ENCODE measurements around the gene SFRP5. TPM values are rescaled to one million over a fixed set of nuclear protein-coding genes. Genes with fewer than 3 reads are reported as not detected.
A peak's percentile ranks its signal among the peaks of the same experiment; 100 is the strongest.

Gene SFRP5
- total RNA-seq, 1 experiment from 2014 or later = not detected

DNA sequence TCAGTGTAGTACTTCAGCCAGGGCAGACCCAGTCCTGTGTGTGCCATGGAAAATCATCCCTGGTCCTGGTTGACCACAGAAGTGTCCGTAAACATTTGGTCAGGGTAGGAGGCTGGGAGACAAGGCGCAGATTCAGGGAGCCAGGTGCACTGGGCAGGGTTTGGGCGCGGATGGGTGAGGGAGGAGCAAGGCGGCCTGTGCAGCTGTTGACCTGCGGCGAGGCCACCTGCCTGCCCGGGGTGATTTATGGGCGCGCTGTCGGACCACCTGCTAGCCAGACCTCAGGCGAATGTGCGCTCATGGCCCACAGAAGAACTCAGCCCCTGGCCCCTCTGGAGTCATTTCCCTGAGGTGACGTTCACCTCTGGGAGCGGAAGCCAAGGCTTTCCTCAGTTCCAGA, 6.6 kb downstream of the SFRP5 start:
- no peak for DNase-seq (ENCODE audit: low spot score)

DNA sequence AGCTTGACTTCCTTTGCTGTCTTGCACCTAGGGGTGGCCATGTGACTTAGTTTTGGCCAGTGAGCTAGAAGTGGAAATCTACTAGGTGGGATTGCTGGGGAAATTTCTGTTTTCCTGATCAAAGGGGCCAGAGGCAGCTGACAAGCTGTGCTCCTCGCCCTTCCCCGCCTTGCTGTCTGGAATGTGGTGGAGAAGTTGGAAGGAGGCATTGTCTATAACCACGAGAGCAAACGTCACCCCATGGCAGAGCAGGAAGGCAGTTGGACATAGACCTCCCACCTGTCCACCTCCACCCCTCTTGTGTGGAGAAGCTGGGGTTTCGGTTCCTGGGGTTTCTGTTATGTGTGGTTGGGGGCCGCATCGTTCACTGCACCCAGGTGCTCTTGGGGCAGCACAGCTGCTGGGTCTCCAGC, 7.3 kb downstream of the SFRP5 start:
- DNase-seq (ENCODE audit: low spot score) = no peak

DNA sequence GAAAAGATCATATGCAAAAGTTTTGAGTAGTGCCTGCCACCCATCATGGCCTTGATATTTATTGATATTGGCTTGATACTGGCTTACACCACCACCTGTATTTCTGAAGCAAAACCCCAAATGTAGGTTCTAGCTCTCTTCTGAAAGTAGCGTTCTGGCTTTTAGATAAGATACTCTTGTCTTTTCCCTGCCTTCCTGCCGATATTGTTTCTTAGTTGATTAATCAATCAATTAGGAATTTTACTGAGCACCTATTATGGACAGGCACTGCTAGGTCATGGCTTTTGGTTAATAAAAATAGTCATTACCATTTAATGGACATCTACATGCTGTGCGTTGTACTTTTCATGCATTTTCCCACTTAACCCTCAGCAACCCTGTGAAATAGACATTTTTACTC, 7.9 kb downstream of the SFRP5 start:
- DNase-seq (ENCODE audit: low spot score) = no peak

DNA sequence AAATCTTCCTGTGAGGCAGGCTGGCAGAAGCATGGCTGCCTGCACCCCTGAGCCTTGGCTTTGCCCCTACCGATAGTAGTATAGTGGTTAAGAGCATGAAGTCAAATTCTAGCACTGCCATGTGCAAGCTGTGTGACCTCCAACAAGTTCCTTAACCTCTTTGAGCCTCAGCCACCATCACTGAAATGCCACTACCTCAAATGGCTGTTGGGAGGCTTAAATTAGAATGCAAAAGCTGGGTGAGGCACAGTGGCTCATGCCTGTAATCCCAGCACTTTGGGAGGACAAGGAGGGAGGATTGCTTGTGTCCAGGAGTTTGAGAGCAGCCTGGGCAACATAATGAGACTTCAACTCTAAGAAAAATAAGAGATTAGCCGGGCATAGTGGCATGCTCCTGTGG, 8.4 kb downstream of the SFRP5 start:
- DNase-seq (ENCODE audit: low spot score) = no peak

DNA sequence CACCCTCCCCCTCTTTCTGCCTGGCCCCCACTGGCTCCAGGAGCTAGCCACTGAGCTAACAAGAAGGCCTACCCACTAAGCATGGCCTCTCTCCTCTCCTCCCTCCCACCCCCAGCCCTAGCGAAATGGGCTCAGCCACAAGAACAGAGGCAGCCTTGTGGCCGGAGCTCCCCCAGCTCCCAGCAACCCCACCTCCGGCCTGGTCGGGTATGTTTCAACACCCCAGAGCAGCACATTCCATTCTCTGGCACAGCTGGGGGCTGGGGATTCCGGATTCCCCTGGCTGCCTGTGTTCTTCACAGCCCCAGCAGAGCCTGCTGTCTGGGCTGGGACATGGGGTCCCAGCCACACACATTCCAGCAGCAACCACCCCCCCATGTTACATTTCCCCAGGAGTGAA, 9.0 kb downstream of the SFRP5 start:
- no peak for DNase-seq (ENCODE audit: low spot score)

DNA sequence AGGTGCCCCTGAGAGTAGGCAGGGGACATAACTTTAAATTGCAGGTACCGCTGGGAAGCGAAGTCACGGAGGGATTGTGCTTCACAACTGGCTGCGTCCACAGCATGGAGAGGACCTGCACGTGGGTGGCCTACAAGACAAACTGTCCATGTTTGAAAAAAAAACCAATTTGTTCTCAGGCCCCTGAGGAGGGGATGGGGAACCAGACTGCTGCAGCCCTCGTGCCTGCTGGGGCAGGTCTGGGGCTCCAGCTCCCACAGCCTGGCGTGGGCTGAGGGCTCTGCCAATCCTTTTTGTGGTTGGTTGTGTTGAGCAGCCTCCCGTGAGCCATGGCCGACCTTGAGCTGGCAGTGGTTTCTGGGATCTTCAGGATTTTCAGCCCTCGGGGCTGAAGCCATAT, 9.7 kb downstream of the SFRP5 start:
- no peak for DNase-seq (ENCODE audit: low spot score)

DNA sequence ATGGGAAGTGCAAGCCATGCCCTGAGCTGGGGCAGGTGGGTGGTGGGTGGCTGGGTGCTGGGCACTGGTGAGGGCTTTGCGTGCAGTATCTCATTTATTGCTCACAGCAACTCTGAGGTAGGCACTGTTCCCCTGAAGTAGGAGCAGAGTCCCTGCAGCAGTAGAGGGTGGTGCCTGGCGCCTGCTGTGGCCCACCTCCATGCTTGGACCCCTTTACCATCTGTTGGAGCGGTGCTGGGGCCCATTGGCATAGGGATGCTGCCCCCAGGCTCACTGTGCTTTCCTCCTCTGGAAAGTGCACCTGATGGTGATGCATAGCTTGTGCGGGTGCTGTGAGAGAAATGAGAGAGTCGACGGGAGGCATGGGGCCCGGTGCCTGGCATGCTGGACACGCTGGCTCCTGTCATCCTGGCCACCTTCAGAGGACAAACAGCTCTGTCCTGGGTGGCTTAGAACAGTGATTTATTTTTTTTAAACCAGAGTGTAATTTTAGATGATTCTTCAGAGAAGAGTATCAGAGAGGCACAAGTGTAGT, 10.4 kb downstream of the SFRP5 start:
- no peak for DNase-seq (ENCODE audit: low spot score)

DNA sequence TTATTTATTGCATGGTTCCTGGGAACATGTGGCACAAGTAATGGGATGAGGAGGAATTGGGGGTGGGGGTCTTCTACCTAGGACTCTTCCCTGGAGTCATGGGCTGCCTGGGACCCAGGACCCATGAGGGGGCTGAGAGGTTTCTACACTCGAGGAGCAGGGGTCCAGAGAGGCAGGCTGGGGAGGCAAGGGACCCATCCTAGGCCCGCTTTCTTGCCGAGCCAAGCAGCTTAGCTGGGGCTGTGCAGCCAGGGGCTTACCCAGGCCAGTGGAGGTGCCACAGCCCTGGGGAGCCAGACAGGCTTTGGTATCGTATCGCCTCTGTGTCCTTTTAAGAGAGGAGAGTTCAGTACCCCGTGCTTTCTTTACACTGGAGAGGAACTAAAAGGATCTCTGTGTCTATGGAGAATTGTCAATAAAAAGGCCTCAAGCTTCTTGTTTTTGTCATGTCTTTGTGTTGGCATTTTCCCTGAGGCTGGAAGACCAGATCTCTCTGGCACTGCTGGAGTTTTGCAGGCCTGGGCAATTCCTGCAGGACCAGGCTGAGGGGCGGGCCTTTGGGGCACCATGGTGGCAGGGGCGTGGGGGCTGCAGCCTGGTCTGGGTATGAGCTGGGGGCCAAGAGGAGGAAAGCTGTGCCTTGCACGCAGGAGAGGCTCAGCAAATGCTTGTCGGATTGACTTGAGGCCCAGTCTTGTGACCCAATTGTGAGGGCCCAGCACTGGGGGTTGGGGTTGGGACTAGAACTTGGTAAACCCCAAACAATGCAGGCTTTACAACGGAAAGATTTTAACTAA, 11.1 kb downstream of the SFRP5 start:
- DNase-seq (ENCODE audit: low spot score) = no peak

DNA sequence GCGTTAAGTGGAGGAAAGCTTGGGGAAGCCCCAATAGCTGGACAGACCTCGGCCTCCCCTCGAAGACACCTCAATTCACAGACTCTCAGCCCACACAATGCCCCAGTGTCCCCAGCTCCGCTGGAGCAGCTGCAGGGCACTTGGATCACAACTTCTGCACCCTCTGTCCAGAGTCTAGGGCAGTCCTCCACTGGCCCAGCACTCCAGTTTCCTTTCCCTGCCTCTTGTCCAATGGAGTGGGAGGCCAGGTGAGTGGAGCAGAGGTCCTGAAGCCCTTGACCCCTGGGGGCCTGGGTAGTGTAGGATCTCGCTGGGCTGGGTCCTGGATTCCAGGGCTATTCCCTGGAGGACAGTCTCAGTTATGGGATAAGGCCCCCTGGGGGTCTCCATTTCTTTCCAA, 11.9 kb downstream of the SFRP5 start:
- no peak for DNase-seq (ENCODE audit: low spot score)

DNA sequence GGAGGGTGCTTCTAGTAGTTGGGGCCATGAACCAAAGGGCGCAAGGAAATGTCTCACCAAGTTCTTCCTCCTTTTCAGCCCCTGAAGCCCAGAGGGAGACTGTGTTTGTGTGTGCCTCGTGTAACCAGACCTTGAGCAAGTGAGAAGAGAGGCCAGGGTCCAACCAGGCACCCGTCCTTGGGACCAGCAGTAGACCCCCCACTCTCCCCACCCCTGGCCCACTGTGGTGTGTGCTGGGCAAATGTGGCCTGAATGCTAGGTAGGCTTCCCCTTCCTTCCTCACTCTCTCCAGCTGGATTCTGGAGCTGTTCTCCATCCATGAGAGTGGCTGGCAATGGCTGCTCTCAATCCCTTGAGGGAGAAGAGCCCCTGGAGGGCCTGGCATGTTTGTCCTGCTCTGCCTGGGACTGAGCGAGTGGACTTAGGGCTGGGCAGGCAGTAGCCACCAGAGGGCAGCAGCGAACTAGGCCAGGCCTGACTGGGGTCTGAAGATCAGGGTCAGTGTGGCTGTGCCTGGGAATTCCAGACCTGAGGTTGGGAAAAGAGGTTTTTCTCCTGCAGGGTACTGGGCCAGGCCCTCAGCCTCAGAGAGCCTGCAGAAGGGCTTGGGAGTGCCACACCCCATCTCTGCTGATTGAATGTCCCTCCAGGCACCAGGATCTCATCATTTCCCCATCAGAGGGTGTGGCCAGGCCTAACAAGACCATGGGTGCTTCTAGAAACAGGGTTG, 12.5 kb downstream of the SFRP5 start:
- peak; percentile 60 for DNase-seq (ENCODE audit: low spot score)

DNA sequence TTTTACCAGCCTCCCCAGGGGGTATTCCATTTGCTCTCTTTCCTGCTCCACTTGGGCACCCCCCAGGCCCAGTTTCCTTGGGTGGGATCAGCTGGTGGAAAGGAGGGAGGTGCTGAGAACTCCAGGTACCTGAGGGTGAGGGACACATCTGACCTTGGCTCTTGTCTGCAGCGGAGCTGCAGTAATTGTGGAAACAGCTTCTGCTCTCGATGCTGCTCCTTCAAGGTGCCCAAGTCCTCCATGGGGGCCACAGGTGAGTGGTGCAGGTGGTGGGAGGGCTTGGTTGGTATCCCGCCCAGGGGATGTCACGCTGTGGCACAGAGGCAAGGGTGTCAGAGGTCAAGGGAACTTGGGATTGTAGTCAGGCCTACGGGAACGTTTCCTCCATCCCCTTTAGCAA, 14.3 kb downstream of the SFRP5 start:
- DNase-seq (ENCODE audit: low spot score) = no peak

DNA sequence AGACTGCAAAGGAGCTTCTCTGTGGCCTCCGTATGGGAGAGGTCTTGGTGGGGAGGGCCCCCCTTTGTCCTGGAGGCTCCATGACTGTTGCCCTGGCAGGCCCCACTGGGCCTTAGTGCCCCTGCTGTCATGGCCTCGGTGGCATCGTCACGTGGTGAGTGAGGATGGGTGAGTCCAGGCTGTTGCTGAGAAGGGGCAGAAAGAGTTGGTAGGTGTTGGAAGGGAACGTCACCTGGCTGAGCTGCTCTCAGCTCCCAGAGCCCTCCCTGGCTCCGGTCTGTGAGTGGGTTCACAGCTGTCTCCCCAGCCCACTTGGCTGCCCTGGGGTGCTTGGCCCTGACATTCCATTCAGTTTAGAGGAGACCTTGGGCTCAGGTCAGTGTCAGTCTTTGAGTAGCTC, 16.1 kb downstream of the SFRP5 start:
- no peak for DNase-seq (ENCODE audit: low spot score)

DNA sequence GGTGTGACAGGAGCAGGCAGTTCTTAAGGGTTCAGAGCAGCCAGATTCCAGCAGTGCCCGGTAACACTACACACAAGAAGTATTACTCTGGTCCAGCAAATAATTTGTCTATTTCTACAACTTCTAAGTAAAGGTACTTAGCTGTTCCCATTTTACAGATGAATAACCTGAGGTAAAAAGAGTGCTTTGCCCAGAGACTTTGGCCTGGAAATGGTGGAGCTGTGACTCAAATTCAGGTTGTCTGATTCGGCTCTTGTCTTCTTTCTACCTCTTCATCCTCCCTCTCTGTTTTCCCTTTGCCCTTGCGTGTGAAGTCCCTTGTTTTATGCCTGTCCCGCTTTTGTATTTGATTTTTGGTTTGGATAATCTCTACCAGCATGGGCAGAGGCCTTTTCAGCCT, 17.1 kb downstream of the SFRP5 start:
- no peak for DNase-seq (ENCODE audit: low spot score)

DNA sequence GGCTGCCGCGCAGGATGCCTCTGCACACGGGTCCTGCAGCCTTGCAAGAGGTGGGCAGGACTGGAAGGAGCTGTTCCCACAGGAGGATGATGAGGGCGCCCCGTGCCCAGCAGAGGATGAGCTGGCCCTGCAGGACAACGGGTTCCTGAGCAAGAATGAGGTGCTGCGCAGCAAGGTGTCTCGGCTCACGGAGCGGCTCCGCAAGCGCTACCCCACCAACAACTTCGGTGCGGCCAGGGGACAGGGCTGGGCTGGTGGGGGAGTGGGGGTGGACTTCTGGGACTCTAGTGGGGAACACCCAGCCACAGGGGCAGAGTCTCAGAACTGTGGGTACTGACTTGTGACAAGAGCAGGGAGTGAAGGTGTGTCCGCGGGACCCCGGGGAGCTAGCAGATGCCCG, 18.8 kb downstream of the SFRP5 start:
- no peak for DNase-seq (ENCODE audit: low spot score)

DNA sequence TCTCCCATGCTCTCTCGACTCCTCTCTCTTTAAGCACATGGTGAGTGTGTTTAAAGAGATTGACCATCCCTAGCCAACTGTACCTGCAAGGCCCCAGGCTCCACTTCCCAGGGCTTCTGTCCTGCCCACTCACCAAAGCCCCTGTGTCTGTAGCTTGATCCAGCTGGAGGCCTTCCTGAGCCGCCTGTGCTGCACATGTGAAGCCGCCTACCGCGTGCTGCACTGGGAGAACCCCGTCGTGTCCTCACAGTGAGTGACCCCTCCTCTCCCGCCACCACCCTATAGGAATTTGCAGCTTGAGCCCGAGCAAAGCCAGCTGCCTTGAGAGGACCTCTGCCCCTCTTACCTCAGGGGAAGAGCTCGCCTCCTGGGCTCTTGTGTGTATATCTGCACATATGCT, 23.7 kb downstream of the SFRP5 start:
- no peak for DNase-seq (ENCODE audit: low spot score)

DNA sequence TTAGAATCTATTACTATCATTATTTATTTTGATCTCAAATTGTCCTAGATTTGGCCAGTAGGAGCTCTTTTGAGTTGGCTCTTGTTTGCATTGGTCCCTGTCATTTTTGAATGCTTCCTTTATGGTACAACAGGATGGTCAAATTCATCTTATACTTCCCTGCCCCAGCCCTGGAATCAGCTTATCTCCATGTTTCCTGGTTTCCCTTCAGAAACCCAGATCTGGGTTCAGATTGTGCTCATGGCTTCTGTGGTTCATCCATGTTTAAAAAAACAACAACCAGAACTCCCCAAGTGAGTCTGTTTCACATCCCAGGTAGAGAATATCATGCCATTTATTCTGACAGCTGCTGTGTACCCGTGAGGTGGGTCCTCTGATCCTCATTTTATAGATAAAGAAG, 24.2 kb downstream of the SFRP5 start:
- no peak for DNase-seq (ENCODE audit: low spot score)

DNA sequence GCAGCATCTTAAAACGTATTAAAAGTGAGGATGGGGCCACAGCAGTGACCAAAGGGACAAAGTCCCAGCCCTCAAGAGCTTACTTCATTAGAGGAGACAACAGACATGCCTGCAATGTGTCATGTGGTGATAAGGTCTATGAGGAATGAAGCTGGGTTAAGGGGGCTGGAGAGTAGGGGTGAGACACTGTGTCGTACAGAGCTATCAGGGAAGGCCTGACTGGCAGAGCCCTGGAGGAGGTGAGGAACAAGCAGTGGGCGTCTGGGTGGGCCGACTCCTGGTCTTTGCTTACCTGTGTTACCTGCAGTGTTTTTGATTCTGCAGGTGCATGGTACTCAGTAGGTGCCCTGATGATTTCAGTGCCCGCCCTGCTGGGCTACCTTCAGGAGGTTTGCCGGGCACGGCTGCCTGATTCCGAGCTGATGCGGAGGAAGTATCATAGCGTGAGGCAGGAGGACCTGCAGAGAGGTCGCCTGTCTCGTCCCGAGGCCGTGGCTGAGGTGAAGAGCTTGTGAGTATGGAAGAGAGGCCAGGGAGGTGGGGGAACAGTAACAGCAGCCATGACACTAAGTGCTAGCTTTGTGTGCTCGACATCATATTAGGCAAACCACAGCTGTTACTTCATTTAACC, 27.3 kb downstream of the SFRP5 start:
- no peak for DNase-seq (ENCODE audit: low spot score)

DNA sequence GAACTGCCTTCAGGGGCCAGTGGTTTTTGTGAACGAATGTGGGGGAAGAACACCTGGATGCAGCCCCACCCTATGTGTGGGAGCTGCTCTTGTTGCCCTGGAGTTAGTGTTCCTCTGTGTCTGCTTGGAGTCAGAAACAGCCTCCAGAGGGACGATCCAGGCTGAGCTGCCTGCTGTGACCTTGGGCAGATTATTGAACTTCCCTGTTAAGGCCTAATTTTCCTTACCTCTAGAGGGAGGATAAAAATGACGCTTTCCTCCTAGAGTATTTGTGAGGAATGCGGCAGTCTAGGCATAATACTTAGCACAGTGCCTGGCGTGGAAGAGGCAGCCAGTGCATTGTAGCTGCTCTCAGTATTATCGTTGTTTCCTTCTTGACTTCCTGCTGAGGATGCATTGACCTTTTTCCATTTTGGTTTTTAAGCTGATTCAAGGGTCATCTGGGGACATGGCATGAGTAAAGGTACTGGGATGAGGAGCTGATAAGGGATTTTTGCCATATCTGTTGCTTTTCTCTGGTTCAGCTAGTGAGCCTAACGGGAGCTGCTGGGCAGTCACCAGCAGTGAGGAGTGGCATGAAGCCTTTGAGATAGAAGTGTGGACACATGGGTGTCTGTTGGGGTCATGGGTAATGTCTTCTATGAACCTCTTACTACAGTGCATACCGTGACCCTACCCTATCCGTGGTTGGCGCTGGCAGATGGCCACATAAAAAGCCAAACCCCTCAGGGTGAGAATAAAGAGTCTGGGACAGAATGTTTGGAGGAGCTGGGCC, 28.4 kb downstream of the SFRP5 start:
- DNase-seq (ENCODE audit: low spot score) = no peak

DNA sequence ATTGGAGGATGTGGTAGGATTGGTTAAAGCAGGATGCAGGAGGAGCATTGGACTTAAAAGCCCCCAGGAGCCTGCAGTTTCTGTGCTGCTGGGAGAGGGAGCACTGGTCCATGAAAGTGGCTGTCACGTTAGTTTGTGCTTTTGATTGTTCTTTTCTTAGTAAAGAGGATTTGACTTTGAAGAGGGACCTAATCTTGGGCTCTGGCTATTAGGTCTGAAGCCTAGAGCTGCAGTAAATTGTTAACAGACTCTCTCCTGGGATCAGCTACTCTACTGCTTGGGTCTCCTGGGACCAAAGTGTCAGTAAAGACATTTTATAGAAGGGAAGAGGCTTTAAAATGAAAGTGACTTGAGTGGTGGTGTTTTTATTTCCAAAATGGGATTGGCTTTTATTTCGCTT, 31.2 kb downstream of the SFRP5 start:
- no peak for DNase-seq (ENCODE audit: low spot score)

DNA sequence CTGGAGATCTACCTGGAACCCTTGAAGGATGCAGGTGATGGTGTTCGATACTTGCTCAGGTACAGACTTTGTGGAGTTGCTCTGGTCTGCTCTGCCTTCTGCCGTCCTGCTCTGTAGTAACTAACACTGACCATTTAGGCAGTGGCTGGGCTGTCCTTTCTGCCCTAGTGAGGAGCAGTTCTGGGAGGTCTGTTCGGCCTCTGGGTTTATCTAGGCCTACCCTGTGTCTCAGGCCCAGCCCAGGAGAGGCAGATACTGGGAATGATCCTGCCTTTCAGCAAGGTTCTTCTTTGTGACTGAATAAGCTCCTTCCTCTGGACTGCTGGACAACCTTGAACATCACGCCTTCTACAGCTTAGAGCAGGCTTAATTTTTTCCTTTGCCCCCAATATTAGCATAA, 33.2 kb downstream of the SFRP5 start:
- DNase-seq (ENCODE audit: low spot score) = no peak

DNA sequence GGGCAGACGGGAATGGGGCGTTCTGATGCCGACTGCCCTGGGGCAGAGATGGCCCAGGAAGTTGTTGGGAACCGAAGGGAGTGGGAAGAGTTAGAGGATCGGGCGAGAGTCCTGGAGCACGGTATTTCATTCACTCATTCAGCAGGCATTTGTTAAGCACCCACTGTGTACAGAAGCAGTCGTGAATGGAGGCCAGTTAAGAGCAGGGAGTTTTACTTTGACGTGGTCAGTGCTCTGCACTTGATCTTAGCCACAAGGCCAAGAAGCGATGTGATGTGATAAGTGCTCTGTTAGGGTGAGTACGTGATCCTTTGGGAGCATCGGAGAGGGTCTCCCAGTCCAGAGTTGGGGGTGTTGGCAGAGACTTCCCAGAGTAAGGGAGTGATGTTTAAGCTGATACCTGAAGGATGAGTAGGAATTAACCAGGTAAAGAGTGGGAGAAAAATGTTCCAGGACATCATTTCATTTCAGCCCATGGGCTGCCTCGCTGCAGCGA, 34.0 kb downstream of the SFRP5 start:
- DNase-seq (ENCODE audit: low spot score) = no peak

Data from H4 (cell line).